ENCODE measurements around the gene SEC14L1. TPM values are rescaled to one million over a fixed set of nuclear protein-coding genes. Genes with fewer than 3 reads are reported as not detected.

SEC14L1 gene
- total RNA-seq, 1 donor from 2014 or later = 112 TPM

DNA sequence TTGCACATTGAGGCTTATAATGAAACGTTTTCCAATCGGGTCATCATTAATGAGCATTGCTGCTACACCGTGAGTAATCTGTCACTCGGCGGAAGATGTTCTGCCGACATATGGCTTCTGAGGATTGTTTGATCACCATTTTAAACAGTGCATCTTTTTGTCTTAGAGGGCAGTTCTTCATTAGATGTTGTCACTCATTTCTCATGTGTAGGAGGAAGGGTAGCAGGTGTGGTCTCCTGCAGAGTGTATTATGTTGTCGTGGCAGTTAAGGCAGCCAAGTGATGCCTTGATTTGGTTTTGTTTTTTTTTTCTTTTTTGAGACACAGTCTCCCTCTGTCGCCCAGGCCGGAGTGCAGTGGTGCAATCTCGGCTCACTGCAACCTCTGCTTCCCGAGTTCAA lies 50.5 kb downstream of the SEC14L1 start:
- no peak for DNase-seq (ENCODE audit: low read depth)

GRCh38 chr17:77193653-77194052 lies 52.9 kb downstream of the SEC14L1 start:
- DNase-seq (ENCODE audit: low read depth) = no peak

DNA sequence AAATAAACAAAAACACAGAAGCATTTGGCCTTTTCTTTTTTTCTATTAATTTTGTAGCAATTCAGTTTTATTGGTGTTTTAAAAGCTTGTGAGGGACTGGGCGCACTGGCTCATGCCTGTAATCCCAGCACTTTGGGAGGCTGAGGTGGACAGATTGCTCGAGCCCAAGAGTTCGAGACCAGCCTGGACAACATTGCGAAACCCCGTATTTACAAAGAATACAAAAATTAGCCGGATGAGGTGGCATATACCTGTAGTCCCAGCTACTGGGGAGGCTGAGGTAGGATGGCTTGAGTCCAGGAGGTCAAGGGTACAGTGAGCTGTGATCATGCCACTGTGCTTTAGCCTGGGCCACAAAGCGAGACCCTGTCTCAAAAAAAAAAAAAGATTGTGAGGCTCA lies 53.4 kb downstream of the SEC14L1 start:
- DNase-seq (ENCODE audit: low read depth) = no peak

DNA sequence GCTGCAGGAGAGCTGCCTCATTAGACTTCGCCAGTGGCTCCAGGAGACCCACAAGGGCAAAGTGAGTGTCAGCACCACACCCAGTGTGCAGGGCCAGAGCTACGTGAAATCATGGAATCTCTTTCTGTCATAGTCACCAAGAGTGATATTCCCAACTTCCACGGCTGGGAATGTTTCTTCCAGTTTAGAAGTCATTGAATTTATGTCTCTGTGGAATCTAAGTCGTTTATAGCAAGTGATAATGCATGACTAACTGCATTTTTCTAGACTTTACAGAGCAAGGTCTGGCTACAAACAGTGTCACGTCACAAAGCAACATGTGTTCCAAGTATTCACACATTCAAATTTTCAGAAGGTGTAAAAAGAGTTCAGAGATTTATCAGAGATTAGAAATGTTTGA lies 55.5 kb downstream of the SEC14L1 start:
- DNase-seq (ENCODE audit: low read depth) = no peak

DNA sequence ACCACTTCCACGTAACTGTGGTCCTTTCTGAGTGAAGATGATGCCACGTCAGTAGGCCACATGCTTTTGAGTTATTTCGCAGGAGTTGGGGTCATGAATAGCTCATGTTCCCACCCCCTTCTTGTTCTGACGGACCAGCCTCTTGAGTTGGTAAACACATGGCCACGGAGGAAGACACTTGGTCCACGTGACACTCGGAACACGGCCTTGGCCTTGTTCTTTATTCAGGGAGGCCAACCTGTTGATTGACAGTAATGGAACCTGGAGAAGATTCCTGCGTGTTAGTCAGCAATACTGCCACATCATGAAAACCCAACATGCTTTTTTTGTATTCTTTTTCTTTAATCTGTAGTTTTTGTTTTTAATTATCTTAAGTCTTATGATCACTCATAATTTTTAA lies 56.3 kb downstream of the SEC14L1 start:
- no peak for DNase-seq (ENCODE audit: low read depth)

DNA sequence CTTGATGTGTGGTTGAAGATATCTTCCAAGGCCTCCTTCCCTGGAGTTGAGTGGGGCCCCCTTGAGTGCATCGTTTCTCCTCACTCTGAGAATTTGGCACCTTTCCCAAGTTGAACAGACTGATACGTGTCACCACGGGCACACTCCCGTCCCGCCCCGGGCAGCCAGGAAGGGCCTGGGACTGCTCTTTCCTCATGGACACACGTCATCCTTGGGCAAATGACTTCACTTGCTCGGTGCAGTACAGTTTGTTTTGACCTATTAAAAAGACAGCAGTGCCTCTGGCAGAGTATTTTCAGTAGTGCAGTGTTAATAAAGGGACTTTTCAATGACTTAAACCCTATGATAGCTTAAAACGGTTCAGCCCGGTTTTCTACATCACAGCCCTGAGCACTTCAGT lies 59.9 kb downstream of the SEC14L1 start:
- DNase-seq (ENCODE audit: low read depth) = no peak

GRCh38 chr17:77203436-77203835 lies 62.7 kb downstream of the SEC14L1 start:
- DNase-seq (ENCODE audit: low read depth) = no peak

DNA sequence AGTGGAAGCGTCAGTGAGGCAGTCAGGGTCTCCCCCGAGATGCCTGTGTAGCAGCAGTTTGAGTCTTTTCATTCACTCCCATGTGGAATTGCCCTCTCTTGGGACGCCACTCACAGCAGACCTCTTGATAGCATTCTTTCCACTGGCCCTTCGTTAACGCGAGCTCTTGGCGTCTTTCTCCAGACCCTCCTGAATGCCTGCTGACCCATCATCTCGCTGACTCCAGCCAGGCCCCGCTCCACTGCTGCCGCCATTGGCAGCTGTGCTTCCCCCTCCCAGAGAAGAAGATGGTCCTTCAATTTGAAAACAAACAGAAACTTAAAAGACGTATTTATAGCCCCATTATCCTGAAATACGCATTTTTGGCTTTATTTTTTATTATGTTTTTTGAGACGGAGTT lies 63.1 kb downstream of the SEC14L1 start:
- DNase-seq (ENCODE audit: low read depth) = no peak

DNA sequence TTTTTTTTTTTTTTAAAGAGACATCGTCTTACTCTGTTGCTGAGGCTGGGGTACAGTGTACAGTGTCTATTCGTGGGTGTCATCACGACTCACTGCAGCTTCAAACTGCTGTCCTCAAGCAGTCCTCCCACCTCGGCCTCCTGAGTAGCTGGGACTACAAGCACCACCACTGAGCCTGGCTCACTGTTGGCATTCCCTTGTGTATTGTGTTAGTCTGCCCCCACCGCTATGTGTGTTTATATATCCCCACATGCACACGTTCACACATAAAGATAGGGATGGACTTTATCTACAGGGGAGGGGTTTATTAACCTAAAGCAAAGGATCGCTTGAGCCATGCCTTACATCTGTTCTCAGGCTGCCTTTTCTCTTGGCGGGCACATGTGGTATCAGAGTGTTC lies 63.8 kb downstream of the SEC14L1 start:
- no peak for DNase-seq (ENCODE audit: low read depth)

GRCh38 chr17:77205396-77206125 lies 64.8 kb downstream of the SEC14L1 start:
- no peak for DNase-seq (ENCODE audit: low read depth)

DNA sequence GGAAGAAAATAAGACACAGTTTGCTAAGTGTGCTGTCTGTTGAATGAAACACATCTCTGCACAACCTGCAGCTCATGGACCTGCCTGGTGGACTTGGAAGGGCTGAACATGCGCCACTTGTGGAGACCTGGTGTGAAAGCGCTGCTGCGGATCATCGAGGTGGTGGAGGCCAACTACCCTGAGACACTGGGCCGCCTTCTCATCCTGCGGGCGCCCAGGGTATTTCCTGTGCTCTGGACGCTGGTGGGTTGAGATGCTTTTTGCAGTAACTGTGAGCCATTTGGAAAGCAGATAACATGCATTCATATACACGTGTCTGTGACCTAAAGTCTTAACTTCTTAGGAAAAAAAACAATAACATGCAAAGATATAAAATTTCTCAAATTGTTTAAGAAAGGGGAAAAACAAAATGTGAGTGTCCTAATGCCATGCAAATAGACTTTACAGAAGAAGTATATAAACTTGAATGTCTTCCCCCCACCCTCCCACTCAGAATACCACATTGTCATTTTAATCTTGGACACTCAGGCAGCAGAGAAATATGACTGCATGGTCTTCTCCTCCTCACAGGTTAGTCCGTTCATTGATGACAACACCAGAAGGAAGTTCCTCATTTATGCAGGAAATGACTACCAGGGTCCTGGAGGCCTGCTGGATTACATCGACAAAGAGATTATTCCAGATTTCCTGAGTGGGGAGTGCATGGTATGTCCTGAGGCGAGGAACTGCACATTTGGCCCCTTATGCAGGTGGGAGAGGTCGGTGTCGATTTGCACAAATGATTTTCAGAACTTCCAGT lies 65.6 kb downstream of the SEC14L1 start:
- DNase-seq (ENCODE audit: low read depth) = no peak

- no peak for DNase-seq (ENCODE audit: low read depth)
These were observed 67.0 kb downstream of the SEC14L1 start for GRCh38 chr17:77207689-77208216.

- DNase-seq (ENCODE audit: low read depth) = peak; percentile 20
These were observed 67.5 kb downstream of the SEC14L1 start for GRCh38 chr17:77208217-77208808.

DNA sequence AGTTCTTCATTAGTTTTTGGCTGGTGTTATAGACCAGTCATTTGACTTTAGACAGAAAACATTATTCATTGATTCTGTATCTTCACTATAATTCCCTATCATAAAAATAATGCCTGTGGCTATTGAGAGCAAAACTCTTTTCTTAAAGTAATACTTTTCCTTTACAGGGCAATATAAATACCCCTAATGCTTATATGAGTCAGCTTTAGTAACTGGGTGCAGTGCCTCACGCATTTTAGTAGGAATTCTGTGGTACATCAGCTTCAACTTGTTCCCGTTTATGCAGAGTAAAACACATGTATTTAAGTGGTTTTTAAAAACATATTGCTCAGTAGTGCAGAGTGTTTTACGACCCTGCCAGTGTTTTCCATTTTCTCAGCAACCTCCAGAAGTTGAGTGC lies 68.1 kb downstream of the SEC14L1 start:
- DNase-seq (ENCODE audit: low read depth) = no peak

GRCh38 chr17:77209330-77209748 lies 68.6 kb downstream of the SEC14L1 start:
- DNase-seq (ENCODE audit: low read depth) = no peak

GRCh38 chr17:77210331-77210730 lies 69.6 kb downstream of the SEC14L1 start:
- DNase-seq (ENCODE audit: low read depth) = no peak

DNA sequence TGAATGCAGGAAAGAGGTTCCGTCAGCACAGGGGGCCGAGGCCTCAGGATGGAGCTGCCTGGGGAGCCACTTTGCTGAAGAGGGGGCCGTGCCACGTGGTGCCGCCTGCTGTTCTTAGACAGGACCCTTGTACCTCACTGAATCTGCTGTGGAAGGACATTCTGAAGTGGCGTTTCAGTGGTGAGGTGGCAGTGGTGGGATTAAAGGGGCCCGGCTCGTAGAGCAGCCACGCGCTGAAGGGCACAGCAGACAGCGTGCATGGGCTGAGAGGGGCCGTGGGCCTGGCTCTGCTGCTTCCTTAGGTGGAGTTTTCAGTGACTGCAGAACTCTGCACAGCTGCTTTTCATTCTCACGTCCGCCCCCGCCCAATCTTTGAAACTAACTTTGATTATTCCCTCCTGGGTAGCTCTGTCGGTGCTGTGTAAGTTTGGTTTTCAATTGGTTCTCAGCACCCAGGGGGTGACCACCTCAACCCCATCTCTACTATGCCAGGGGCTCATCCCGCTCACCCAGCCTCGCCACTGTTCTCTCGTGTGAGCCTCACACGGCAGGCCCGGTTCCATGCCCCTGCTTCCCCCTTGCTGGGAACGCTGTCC lies 70.3 kb downstream of the SEC14L1 start:
- no peak for DNase-seq (ENCODE audit: low read depth)

DNA sequence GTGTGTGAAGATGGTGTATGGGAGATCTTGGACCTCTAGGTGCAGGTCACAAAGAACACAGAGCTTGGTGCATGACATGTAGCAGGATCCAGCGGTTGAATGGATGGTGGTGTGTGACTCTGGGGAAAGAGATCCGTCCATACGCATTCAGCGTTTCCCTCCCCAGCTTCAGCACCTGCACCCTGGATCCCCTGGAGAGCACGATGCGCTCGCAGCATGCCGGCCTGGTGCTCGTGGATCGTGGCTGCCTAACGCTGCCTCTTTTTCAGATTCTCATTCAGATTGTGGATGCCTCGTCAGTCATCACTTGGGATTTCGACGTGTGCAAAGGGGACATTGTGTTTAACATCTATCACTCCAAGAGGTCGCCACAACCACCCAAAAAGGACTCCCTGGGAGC lies 70.9 kb downstream of the SEC14L1 start:
- no peak for DNase-seq (ENCODE audit: low read depth)

- DNase-seq (ENCODE audit: low read depth) = no peak
These were observed 71.5 kb downstream of the SEC14L1 start for GRCh38 chr17:77212081-77212832.

GRCh38 chr17:77212833-77213777 lies 72.3 kb downstream of the SEC14L1 start:
- DNase-seq (ENCODE audit: low read depth) = no peak

Data from renal cortical epithelial cell (primary cell).